HG03520 (cell line): ENCODE results near the gene CKAP2L.
A peak's percentile ranks its signal among the peaks of the same experiment; 100 is the strongest.

ENCODE experiments used
- ATAC-seq: cut with Tn5 transposase; IDR thresholded peaks from one replicate; pipeline ENCODE4 v1.9.1; 2021; ENCODE audit warnings: mild to moderate bottlenecking, moderate library complexity; ENCODE audit not compliant: unreplicated experiment

The CKAP2L gene

DNA sequence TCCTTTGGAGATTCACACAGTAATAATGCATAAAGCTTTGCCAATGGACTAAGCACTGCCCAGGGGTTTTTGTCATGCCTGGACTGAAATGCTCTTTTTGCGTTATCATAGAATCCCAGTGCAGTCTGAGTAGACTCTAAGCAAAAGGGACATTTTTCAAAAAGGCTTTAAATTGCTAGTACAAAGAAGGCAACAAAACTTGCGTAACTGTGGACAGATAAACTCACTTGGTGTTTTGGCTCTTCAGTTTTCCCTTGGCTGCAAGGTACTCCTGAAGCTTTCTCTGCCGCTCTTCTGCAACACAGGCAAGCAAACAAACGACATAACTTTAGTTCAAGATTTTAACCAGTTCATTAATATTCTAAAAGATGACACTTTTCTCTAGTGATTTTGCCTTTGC is 2.1 kb downstream of the CKAP2L start:
- no peak for ATAC-seq

DNA sequence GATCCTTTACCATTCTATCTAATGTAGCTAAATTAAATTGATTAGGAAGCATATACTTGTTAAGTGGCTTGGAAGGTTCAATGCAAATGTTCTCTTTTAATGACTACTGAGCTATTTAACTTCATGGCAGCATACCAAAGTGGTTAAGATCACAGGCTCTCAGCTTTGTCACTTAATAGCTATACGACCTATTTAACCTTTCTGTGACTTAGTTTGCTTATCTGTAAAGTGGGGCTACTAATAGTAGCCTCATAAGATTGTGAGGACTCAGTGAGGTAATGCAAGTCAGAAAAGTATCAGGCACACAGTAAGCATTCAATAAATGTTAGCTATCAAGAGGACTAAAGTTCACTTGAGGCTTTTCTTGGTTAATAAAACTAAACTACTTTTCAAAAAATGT is 4.3 kb downstream of the CKAP2L start:
- no peak for ATAC-seq

DNA sequence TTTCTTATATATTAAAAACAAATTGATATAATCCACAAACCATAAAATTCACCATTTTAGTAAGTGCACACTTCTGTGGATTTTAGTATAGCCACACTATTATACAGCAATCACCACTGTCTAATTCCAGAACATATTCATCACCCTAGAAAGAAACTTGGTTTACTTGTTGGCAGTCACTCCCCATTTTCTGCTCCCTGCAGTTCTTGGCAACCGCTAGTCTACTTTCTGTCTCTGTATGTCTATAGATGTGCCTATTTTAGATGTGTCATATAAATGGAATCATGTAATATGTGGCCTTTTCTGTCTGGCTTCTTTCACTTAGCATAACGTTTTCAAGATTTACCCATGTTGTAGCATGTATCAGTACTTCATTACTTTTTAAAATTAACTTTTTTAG is 5.7 kb downstream of the CKAP2L start:
- ATAC-seq = no peak

DNA sequence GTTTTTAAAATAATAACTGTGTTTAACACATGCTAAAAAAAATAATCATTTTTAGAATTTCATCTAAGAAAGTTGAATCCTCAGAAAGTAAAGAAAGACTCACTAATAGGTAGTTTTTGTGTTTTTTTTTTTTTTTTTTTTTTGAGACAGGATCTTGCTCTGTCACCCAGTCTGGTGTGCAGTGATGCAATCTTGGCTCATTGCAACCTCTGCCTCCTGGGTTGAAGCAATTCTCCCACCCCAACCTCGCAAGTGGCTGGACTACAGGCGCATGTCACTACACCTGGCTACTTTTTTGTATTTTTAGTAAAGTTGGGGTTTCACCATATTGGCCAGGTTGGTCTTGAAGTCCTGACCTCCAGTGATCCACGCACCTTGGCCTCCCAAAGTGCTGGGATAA is 7.1 kb downstream of the CKAP2L start:
- no peak for ATAC-seq

DNA sequence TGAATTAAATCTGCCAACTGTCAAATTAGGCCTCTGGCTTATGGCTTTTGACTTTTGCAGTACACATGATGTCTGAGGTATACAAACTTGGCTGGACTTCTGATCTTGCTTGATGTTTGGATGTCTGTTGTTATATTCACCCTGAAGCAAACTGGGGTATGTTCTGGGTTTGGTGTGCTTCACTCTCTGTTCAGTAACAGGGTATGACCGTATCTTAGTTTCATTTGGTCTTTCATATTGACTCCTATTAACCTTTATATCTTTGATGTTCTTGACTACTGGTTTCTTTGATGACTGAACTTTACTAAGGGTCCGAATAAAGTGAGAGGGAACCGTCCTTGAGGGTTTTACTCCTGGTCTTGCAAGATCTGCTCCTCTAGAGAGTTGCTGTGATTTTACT is 8.2 kb downstream of the CKAP2L start:
- no peak for ATAC-seq

DNA sequence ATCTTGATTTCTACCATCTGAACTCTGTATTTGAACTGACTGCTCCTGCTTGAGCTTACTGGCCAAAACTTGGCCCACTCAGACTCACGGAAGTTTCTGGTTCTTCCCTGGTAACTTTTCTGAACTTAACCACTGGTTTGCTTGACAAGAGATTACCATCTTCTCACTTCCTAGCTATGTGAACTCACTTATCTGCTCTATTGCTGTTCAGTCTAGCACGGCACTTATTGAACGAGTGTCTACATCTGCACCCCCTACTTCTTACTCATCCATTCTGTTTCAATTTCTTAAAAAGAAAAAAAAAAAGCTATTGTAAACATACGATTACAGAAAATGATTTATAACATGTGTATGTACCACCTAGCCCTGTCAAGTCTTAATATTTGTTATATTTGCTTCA is 9.0 kb downstream of the CKAP2L start:
- ATAC-seq = no peak

DNA sequence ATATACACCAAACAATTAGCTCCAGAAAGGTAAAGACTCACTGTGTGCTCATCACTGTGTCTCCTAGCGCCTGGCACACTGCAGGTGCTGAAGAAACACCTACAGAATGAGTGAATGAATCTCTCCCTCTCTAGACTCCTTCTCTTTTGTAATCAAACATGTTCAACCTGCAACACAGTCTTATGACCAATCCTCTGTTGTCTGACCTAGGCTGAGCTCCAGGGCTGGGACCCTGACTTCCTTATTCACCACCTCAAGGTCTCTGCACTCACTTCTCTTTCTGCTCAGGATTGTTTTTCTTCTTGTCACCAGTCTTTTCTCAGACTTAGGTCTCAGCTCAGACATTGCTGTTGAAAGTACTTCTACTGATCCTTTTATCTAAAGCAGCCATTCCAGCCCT is 9.8 kb downstream of the CKAP2L start:
- ATAC-seq = no peak

DNA sequence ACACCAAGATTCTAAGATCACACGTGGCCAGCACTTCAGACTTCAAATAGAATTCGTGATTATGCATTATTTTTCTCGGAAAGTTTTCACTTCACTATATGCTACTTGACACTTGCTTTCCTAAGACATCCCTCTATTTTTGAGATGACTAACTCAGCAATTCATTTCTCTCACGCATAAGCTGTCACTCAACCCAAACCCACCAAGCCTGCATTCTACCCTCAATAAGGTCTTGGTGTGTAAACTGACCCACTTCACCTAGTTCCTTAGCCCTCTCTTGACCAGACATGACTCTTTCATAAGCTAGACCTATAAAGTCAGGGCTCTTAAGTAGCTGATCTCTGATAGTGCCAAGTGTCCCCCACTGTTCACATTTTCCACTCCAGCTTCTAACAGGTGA is 11.7 kb downstream of the CKAP2L start:
- no peak for ATAC-seq

DNA sequence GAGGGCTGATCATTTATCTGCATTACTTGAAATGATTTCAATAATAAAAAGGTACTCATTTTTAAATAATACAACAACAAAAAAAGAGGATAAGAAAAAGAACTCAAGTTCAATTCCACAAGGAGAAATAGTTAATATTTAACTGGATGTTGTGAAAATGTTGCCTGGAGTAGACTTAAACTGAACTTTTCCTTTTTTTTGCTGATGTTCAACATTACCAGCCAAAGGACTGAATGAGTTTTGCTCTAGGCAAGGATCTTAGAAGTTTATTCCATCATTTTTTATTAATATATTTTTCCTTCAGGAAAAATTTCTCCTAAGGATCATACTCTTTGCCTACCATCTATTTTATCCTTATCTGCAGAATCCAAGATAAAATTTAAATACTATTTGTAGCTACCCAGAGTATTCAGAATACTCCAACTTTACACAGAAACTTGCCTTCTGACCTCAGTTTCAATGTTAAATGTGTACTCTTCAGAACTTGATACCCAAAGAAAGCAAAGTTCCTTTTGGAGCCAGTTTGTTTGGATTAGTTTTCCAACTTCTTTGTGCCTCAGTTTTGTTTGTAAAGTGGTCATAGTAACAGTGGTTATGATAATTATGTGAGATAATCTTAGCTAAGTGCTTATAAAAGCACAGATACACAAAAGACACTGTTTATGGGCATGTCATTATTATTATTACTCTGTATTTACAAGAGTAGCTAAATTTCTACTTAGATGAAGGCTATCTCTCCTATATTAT is 12.8 kb downstream of the CKAP2L start:
- ATAC-seq = no peak

DNA sequence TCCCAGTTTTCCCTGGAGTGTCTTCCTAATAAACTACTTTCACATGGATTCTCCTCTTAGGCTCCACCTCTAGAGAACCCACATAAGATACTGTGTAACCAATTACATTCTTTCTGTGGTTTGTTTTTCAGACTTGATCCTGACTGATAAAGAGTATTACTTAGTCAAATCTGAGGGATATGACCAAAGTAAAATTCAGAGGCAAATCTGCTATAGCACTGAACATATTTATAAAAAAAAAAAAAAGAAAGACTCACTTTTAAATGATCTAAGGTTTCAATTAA is 13.9 kb downstream of the CKAP2L start:
- no peak for ATAC-seq

DNA sequence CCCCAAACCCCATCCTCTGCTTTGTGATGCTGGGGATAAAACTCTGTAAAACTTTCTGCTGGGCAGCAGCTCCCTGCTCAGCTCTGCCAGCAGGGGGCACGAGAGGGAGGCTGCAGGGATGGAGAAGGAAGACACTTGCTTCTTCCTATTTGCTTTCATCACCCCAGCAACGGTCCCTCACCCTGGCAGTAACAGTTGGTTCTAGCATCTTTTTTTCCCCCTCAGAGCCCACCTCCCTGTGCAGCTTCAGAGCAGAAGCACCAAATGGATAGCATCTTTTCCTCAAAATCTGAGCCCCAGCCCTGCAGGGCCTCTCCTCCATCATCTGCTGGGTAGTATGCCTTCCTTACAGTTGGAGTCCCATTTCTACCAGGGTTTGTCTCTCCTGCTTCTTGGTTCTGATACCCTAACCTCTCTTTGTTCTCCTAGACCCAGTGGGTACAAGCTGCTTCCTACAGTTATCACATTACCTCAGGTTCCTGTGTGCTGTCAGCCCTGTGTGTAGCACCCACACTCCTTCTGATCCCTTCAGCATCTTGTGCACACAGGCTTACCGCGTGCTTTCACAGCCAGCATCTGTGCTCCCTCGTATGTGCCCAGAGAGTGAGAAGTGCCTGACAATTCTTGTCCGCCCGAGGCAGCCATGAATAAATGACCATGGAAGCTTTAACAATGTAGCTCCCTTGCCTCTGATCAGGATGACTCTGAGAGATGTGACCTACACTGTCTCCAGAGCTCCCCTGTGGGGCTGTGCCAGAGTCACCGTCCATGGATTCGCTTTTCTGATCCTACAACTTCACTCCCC is 14.5 kb downstream of the CKAP2L start:
- ATAC-seq = peak; percentile 60

DNA sequence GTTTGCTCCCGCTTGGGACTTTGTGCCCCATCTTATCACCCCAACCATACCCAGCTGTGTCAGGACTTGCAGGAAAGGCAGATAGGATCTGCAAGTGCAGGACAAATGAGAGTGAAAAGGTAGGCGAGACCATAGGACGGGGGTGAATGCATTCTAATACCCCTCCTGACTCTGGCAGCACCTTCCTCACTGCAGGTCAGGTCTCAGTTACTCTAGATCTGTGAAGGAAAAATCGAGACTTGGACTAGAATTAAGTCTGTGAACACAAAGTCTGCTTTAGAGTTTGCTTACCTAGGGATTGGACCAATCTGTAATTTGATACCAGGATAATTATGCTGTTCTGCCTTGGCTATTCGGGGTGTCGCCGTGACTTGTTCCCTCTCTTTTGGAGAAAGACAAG is 23.9 kb downstream of the CKAP2L start:
- ATAC-seq = no peak

DNA sequence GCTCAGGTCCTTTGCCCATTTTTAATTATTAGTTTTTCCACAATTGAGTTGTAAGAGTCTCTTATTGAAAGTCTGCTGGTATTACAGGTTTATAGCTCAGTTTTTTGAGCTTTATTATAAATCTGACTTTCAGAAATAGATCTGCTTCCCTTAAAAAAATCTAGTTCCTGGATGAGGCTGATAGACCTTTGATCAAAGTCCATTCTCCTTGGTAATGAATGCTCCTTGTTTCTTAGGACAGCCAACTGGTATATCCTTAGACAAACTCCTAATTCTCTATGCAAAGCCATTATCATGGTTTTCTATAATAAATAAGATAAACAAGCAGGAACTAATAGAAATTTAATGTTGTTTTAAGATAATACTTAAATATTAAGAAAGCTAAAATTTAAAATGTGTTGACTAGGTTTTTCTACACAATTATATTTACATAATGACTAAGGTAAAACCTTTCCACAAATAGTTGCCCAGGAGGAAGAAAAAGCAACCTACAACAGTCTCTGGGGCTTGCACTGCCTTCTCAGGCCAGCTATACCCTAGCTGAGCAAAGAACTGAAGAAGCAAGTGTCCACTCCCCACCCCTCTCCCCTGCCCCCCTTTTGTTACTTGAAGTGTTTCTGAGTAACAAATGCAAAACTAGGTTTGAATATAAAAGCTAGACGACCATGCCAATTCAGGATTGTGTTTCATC is 26.7 kb downstream of the CKAP2L start:
- no peak for ATAC-seq

DNA sequence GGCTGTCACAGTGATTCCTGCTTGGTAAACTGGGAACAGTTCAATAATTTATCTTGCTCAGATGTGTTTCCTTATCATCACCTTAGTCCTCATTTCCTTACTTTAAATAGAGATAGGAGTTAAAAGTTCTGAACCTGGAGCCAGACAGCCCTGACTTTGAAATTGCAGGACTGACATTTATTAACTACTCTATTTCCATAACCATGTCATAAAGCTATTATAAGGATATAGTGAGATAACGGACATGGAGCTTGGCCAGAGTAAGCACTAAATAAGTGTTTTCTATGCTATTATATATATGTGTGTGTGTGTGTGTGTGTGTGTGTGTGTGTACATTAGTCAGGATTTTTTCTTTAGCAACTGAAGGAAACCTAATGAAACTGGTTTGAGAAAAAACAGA is 30.5 kb downstream of the CKAP2L start:
- ATAC-seq = no peak

DNA sequence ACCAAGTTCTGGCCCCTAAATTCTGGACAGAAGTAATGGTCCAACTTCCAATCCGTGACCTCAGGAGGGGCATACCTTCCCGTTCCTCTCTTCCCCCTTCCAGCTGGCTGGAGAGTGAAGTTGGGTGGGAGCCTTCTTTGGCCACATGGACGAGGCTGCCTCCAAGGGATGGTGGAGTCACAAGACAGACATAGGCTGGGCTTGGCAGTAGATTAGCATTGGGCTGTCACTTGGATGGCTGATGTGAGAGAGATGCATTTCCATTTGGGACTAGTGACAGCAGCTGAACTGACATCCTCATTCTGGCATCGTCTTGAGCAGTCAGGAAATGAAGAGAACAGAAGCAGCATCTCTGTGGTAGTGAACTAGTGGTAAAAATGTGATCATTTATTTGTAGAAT is 31.0 kb downstream of the CKAP2L start:
- ATAC-seq = no peak

DNA sequence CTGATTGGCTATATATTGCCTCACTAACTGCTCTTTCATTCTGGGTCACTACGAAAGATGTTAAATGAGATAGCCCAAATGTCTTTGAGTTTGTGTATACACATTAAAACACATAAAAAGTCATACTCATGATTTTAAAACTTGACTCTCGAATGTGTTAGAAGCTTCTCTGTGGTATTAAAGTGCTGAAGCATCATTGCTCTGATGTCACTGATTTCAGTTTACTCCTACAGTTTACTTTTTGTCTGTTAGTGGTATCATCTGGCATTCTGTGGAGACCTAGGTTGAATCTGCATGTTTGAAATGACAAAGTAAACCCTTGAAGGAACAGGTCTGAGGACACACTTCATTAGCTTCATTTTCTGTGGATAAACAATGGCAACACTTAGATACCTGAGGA is 32.9 kb downstream of the CKAP2L start:
- ATAC-seq = no peak

DNA sequence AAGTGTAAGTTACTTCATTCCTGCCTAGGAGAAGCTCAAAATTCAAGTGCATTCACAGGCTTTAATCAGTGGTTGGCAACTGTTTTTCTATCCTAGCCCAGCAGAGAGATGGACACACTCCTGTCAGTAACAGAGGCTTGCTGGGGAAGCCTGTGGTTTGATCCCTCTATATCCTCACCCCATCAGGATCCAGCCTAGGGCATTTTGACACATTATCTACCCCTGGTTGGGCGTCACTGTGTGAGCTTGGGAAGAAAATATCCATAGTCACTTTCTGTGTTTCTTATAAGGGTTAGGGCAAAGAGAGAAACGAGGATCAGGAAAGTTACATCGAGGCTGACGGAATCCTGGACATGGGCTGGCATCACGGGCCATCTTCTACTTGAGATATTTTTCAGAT is 33.6 kb downstream of the CKAP2L start:
- ATAC-seq = no peak

DNA sequence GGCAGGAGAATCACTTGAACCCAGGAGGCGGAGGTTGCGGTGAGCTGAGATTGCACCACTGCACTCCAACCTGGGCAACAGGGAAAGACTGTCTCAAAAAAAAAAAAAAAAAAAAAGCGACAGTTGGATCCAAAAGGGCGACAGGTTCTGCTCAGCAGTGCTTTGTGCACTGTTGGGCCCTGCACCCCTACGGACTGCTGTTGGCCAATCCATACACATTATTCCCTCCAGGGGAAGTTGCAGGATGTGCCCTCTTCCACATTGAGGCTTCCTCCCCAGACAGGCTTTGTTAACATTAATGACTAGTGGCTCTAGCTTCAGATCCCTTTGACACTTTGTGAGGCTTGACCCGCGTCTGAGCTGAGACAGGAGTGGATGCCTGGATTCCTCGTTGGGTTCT is 34.2 kb downstream of the CKAP2L start:
- no peak for ATAC-seq

DNA sequence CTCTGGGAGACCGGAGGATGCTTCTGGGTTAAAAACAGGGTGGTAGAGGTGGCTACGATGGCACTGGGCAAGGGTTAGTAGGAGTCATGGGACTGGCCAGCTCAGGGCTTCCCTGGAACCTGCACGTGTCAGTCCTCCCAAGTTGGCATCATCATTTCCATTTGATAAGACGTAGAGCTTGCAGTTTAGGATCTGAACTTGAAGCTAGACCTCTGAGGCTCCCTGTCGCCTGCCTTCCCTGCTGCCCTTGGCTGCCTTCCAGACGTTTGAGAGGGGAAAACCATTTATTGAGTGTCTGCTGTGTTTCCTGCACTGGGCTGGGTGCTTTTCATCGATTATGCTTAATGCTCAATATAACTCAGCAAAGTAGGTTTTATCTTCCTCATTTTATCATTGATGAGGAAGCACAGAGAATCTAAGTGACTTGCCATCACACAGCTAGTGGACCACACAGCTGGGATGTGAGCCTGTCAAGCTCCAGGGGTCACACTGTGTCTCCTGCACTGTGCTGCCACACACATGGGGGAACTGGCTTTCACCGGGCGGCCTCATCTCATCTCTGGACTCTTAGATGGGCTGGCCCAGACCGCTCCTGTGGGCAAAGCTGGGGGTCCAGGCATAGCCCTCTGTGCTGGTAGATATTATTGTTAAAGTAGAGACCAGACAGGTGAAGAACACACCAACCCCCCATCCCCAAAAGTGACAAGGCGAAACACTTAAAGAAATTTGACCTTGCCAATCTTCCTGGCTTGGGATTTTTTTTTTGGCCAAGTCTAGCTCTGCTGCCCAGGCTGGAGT is 35.8 kb downstream of the CKAP2L start:
- no peak for ATAC-seq

DNA sequence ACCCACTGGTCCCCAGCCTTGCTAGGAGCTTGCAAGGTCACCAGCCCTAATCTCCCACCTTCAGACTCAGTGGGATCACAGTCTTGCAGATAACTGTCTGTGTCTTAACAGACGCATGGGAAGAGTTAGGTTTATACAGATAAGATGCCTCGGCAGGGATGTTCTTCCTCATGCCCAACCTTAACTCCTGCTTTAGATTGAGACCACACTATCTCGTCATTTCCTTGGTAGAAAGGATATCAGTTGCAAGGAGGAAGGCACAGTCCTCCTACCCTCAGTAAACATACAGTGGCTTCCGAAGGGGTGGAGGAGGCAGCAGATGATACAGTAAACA is 36.4 kb downstream of the CKAP2L start:
- ATAC-seq = no peak

DNA sequence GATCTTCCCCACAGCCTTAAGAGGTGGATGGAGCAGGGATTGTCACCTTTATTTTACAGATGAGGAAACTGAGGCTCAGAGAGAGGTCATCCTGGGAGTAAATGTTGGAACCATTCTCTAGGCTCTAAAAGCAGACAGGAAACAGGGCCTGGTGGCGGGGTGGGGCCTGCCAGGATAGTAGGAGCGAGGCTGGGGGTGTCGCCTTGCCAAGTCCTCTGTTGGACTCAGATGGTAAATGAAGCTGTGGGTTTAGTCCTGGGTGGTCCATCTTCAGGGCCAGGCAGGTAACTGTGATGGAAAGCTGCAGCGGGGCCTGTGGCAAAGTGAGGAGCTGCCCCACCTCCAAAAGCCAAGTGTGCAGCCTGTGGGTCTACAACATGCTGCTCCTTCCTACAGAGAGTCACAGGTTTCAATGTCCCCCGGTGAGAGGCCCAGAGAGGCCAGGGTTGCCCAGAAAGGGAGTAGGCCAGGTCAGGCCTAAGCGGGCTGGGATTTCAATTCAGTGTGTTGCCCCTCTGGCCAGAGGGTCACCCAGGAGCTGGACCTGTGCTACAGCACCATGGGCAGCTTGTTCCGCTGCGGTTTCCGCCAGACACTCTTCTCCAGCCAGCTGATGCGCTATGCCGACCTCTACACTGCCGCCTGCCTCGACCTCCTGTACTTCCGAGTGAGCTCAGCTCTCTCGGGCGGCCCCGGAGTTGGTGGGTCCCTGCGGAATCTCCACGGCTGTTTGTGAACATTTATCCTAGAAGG is 37.0 kb downstream of the CKAP2L start:
- no peak for ATAC-seq
